Activated CD4-positive, alpha-beta memory T cell treated with anti-CD3 and anti-CD28 coated beads, Interleukin-2, amount 10 ng/mL, durations not matched to agents 7 days and 5 days (primary cell): ENCODE measurements around the gene CD247. TPM values are rescaled to one million over a fixed set of nuclear protein-coding genes. Genes with fewer than 3 reads are reported as not detected.
A peak's percentile ranks its signal among the peaks of the same experiment; 100 is the strongest.

Experiments
- CTCF ChIA-PET: fragments of 350-600 bp; sonication (Branson Sonifier 250); formaldehyde crosslinking; loops from one replicate; lab custom pipeline; 2021; ENCODE audit warnings: antibody characterized with exemption, inconsistent platforms; lab: Charles Lee
- POLR2A ChIA-PET: fragments of 350-600 bp; sonication (Branson Sonifier 250); formaldehyde crosslinking; loops from one replicate; lab custom pipeline; 2021; ENCODE audit warnings: antibody characterized with exemption; lab: Charles Lee
- DNase-seq: peaks from one replicate; pipeline ENCODE4 v3.0.0-alpha.2; 2020
- H3K27ac Mint-ChIP-seq: one replicate; pipeline ENCODE4 v1.8.0; 2021; ENCODE audit warnings: mild to moderate bottlenecking, mixed read lengths
- H3K27me3 Mint-ChIP-seq: one replicate; pipeline ENCODE4 v1.8.0; 2021; ENCODE audit warnings: mixed read lengths
- H3K36me3 Mint-ChIP-seq: one replicate; pipeline ENCODE4 v1.8.0; 2021; ENCODE audit warnings: low read depth, mixed read lengths
- H3K4me1 Mint-ChIP-seq: one replicate; pipeline ENCODE4 v1.8.0; 2021; ENCODE audit warnings: mixed read lengths
- H3K4me3 Mint-ChIP-seq: one replicate; pipeline ENCODE4 v1.8.0; 2021; ENCODE audit warnings: mild to moderate bottlenecking, mixed read lengths
- H3K9me3 Mint-ChIP-seq: one replicate; pipeline ENCODE4 v1.8.0; 2021; ENCODE audit warnings: mixed read lengths
- total RNA-seq, 2 experiments: library from RNA; stranded (reverse); gene quantifications; one replicate each; pipeline ENCODE4 v1.2.3, GENCODE V29; 2021

Gene CD247
- total RNA-seq, 2 experiments from 2014 or later, result 239 to 242 TPM

DNA sequence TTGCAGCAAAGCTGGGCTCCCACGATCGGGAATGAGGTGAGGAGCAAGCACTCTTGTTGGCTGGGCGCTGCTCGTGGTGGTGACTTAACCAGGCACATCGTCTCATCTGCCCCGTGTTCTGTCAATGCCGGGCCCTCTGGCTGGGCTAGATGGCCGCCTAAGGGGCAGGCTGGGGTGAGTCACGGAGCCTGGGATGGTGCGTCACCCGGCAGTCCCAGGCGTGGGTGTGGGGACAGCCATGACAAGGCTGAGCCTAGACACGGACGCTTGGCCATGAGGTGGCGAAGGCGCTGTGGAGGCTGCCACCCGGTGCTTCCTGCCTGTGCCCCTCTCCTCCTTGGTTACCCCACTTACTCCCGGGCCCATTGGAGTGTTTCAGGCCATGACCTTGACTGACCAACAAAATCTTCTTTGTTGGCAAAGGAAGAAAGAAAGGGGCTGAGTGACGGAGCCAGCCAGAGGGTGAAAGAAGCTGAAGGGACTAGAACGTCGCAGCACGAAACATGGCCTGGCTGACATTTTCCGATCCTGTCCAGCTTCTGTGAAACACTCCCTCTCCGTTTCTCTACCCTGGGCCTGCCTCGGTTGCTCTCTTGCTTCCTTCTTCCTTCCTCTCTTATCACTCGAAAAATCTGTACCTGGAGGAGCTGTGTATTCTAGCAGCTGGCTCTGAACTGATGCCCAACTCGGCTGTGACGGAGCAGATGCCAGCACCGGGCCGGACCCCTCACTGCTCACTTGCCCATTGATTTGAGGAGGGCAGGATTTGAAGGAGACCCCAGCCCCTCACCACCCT lies 596 bp downstream of the CD247 start:
- CTCF ChIA-PET, result interaction anchor here (0.5 to 6.6 kb wide), 34 partner anchors 10 to 612 kb away, joined by 3 to 84 read pairs (median 5); partner anchors contain the start of genes CREG1 and POU2F1
- peak; percentile 88 for DNase-seq
- Mint-ChIP-seq H3K9me3 (no peaks in the 10 kb centered on the region), H3K4me1 (peaks cover 45% of the 10 kb centered on the region), H3K36me3 (peaks cover 52% of the 10 kb centered on the region), H3K4me3 (peak overlapping the region; percentile 99), H3K27me3 (peaks cover 11% of the 10 kb centered on the region), H3K27ac (peak overlapping the region; percentile 99)
- POLR2A ChIA-PET, result interaction anchor here (0.6 to 6.1 kb wide), 32 partner anchors 9 to 642 kb away, joined by 3 to 149 read pairs (median 8); partner anchors contain the start of genes POU2F1 and TADA1

DNA sequence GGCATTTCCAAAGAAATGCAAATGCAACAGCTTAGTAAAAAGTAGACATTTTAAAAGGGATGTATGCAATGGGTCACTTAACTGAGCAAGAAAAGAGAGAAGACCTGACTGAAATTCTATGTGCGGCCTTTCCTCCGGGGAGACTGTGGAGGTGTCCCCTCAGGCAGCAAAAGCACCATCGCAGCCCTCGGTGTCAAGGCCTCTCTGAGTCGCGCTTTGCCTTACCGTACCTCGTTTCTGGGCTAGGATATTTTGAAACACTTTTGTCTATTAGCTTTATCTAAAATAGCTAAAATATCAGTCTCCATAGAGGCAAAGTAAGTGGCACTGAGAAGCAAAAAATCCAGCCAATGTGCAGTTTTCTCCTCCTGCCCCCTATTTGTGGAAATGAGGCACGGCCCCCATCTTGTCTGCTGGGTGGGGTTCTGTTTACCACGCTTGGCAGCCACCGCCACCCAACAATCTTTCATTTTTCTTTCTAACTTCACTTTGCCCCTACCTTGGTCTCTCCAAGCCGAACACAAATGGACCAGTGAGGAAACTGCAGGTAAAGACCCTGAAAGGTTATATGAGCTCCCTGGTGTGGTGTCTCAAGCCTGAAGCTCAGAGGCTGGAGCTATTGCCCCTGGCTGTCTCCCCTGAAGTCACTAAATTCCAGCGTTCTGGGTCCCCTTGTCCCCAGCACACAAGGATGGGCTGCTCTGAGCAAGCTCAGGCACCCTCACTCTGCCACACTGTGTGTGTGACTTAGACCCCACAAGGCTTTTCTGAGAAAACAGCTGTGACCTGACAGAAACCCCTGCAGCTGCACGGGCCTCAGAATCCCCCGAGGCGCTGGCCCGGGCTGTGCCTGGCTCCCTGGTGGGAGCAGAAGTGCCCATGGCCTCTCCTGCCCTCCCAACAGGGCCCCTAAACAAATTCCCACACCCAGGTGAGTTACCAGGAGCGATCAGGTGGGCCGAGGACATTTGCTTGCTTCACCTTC lies 1.6 kb downstream of the CD247 start:
- DNase-seq, result no peak
- POLR2A ChIA-PET, result interaction anchor here (0.6 to 6.1 kb wide), 29 partner anchors 8 to 641 kb away, joined by 3 to 149 read pairs (median 8); partner anchors contain the start of genes CREG1, POU2F1, RCSD1 and TADA1
- H3K27ac Mint-ChIP-seq, result peak overlapping the region; percentile 99
- CTCF ChIA-PET, result interaction anchor here (1.0 to 6.6 kb wide), 15 partner anchors 16 to 296 kb away, joined by 3 to 84 read pairs (median 6); partner anchors contain the start of genes CREG1 and POU2F1
- H3K4me1 Mint-ChIP-seq, result peaks cover 55% of the 10 kb centered on the region
- H3K27me3 Mint-ChIP-seq, result peaks cover 3% of the 10 kb centered on the region
- no peaks in the 10 kb centered on the region for H3K9me3 Mint-ChIP-seq
- peaks cover 63% of the 10 kb centered on the region for H3K36me3 Mint-ChIP-seq
- peak overlapping the region; percentile 99 for H3K4me3 Mint-ChIP-seq

DNA sequence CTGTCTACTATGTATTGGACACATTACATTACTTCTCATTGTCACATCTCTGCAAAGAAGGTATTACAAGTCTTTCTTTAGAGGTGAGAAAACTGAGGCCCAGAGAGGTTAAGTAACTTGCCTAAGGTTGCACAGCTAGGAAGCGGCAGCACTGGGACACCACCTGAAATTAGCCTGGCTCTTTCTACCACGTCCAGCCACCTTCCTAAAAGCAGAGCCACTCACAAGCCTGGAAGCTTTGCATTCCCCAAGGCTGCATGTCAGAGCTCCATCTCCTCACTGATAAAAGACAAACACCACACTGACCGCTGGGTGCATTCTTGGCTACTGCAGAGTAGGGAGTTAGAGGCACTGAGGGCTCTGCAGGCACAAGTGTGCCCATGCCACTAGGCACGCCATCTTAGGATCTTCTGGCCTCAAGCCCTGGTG lies 2.4 kb downstream of the CD247 start:
- Mint-ChIP-seq H3K36me3 (peaks cover 68% of the 10 kb centered on the region), H3K27me3 (peaks cover 1% of the 10 kb centered on the region), H3K9me3 (no peaks in the 10 kb centered on the region), H3K4me1 (peaks cover 60% of the 10 kb centered on the region), H3K27ac (peak overlapping the region; percentile 99), H3K4me3 (peak overlapping the region; percentile 99)
- CTCF ChIA-PET, result interaction anchor here (1.2 to 6.6 kb wide), 13 partner anchors 11 to 295 kb away, joined by 3 to 84 read pairs (median 4); partner anchors contain the start of gene POU2F1
- POLR2A ChIA-PET, result interaction anchor here (0.6 to 6.1 kb wide), 25 partner anchors 7 to 419 kb away, joined by 3 to 149 read pairs (median 7); partner anchors contain the start of genes CREG1 and POU2F1
- no peak for DNase-seq

DNA sequence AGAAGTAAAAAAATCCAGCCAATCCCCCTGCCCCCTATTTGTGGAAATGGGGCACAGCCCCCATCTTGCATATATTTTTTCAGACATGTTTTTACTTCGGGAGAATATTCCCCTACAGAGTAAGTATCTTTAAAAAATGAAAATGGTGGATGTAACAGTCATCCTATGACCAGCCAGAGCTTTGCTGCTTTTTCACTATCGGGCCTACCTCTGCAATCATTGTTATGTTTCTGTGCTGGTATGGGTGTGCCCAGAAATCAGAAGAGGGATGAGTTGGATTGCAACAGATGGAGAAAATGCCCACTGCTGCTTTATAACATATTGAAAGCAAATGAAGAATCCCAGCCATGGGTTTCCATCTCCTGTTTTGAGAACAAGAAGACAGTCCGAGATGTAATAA lies 2.9 kb downstream of the CD247 start:
- peak overlapping the region; percentile 99 for H3K4me3 Mint-ChIP-seq
- H3K9me3 Mint-ChIP-seq, result no peaks in the 10 kb centered on the region
- H3K27ac Mint-ChIP-seq, result peak overlapping the region; percentile 99
- POLR2A ChIA-PET, result interaction anchor here (0.8 to 6.1 kb wide), 22 partner anchors 10 to 421 kb away, joined by 3 to 149 read pairs (median 7); partner anchors contain the start of genes CREG1, DCAF6, MPC2 and POU2F1
- CTCF ChIA-PET, result interaction anchor here (1.1 to 6.6 kb wide), 15 partner anchors 10 to 295 kb away, joined by 3 to 84 read pairs (median 4); partner anchors contain the start of gene POU2F1
- no peaks in the 10 kb centered on the region for H3K27me3 Mint-ChIP-seq
- peaks cover 72% of the 10 kb centered on the region for H3K36me3 Mint-ChIP-seq
- no peak for DNase-seq
- H3K4me1 Mint-ChIP-seq, result peaks cover 61% of the 10 kb centered on the region

DNA sequence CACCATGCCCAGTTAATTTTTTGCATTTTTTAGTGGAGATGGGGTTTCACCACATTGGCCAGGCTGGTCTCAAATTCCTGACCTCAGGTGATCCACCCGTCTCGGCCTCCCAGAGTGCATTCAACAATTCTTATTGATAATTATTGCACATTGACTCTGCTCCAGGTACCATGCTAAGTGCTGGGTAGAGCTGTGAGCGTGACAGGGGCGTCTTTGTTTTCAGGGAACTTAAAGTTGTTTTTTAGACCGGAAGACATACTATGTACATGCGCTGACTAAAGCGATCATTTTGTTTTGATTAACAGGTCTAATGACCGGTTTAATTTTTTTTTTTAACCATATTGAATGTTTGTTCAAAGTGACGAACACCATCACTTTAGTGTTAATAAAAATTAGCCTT lies 4.0 kb downstream of the CD247 start:
- DNase-seq, result no peak
- CTCF ChIA-PET, result interaction anchor here (1.1 to 6.6 kb wide), 11 partner anchors 9 to 294 kb away, joined by 3 to 84 read pairs (median 6); partner anchors contain the start of gene POU2F1
- POLR2A ChIA-PET, result interaction anchor here (1.1 to 6.1 kb wide), 12 partner anchors 9 to 422 kb away, joined by 3 to 149 read pairs (median 10); partner anchors contain the start of genes DCAF6, MPC2, POU2F1 and RCSD1
- Mint-ChIP-seq H3K36me3 (peaks cover 84% of the 10 kb centered on the region), H3K4me1 (peaks cover 65% of the 10 kb centered on the region), H3K9me3 (no peaks in the 10 kb centered on the region), H3K27ac (peak overlapping the region; percentile 99), H3K4me3 (peak overlapping the region; percentile 99), H3K27me3 (no peaks in the 10 kb centered on the region)

DNA sequence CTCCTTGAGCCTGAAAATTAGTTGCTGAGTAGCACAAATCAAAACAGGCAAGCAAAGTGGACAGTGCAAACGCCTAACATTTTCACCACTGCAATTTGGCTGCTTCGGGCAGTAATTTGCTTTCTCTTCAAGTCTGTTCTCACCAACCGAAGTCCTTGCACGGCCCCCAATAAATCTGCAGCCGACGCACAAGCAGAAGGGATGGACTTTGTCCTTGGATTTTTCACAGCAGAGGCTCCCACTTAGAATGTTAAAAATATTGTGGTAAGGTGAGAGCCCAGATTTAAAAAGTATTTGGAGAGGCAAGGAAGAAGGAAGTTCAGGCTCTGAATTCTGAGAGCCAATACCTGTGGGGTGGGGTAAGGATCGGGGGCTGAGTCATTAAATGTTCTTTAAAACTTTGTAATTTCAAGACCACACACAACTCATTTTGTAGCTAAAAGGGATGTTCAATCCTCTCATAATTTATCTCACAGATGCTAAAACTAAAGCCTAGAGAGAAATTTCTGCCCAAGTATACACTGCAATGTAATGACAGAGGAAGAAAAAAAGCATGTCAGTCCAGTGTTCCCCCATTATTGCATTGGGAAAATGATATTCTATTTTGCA lies 6.2 kb downstream of the CD247 start:
- POLR2A ChIA-PET, result interaction anchor here (1.2 to 4.0 kb wide), 4 partner anchors 10 to 65 kb away, joined by 3 to 18 read pairs (median 5); no protein-coding TSS in a partner anchor
- CTCF ChIA-PET, result interaction anchor here (1.0 to 1.1 kb wide), 2 partner anchors 29 to 292 kb away, joined by 3 to 4 read pairs; no protein-coding TSS in a partner anchor
- peak; percentile 9 for DNase-seq

DNA sequence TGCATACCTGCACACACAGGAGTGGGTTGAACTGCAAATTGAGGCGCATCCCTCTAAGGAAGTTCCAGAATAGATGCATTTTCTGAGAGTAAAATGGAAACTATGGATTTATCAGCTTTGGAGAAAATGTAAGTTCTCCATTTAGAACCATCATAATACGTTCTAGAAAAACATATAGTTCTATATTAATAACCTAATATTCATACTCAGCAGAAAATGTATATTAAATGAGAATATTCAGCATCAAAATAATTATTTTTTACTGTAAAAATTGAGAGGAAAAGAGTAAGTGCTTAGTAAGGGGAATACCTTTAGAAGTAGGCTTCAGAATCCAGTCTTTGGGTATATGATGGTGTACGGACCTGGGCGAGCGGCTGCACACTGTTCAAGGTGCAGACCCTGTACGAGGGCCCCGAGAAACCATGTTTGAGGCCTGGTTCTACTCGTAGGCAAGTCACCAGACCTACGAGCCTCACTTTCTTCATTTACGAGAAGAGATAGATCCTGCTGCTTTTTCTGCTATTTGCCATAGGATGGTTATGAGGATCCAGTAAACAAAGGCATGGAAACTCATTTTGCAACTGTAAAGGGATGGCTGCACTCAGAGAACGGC lies 6.8 kb downstream of the CD247 start:
- Mint-ChIP-seq H3K36me3 (peaks cover 90% of the 10 kb centered on the region), H3K4me3 (peak overlapping the region; percentile 76), H3K9me3 (no peaks in the 10 kb centered on the region), H3K4me1 (peaks cover 75% of the 10 kb centered on the region), H3K27ac (peak overlapping the region; percentile 68), H3K27me3 (no peaks in the 10 kb centered on the region)
- no peak for DNase-seq
- ChIA-PET CTCF (no interaction called here), POLR2A (interaction anchor here (0.6 to 4.0 kb wide), 5 partner anchors 9 to 117 kb away, joined by 3 to 18 read pairs (median 4); no protein-coding TSS in a partner anchor)

More for the DNA sequence above, 6.2 kb downstream of the CD247 start:
- Mint-ChIP-seq H3K27me3 (no peaks in the 10 kb centered on the region), H3K36me3 (peaks cover 92% of the 10 kb centered on the region), H3K4me3 (peak overlapping the region; percentile 76), H3K4me1 (peaks cover 73% of the 10 kb centered on the region), H3K27ac (peak overlapping the region; percentile 68), H3K9me3 (no peaks in the 10 kb centered on the region)

DNA sequence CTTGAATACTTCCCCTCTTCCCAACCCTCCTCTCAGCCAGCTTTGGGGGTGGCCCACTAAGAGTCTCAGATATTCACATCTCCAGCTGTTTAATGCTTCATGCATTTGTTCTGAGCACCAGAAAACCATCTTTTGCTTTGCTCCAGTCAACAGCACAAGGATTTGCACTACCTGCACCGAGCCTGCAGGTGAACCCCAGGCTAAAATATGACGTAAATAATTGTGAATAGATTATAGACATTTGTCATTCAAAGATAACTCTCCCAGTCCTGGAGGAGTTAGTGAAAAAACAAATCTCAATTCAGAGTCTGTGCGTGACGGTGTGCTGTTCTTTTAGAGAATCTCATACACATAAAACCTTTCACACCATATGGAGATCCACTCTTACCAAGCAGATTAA lies 7.4 kb downstream of the CD247 start:
- Mint-ChIP-seq H3K27me3 (no peaks in the 10 kb centered on the region), H3K36me3 (peaks cover 89% of the 10 kb centered on the region), H3K4me3 (peak overlapping the region; percentile 32), H3K9me3 (no peaks in the 10 kb centered on the region), H3K4me1 (peaks cover 77% of the 10 kb centered on the region), H3K27ac (peak overlapping the region; percentile 3)
- no peak for DNase-seq
- ChIA-PET POLR2A (interaction anchor here (0.6 to 4.0 kb wide), 4 partner anchors 7 to 118 kb away, joined by 3 to 34 read pairs (median 11); partner anchors contain the start of gene CD247), CTCF (no interaction called here)

DNA sequence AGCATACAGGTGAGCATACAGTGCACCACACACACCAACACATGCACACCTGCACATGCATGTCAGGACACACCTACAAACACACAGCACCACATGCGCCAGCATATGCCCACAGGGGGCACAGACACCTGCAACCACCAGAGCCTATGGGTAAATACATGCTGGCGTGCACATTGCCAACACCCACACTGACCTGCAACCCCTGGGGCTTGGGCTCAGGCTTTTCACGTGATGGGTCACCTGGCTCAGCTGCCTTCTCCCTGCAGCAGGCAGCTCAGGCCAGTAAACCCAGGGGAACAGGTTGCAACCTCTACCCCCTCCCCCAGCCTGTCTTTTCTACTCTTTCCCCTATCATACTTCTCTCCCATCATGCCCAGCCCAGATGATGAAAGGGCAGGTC lies 8.1 kb downstream of the CD247 start:
- peaks cover 88% of the 10 kb centered on the region for H3K36me3 Mint-ChIP-seq
- H3K4me3 Mint-ChIP-seq, result peak overlapping the region; percentile 11
- ChIA-PET POLR2A (interaction anchor here (0.9 to 4.0 kb wide), 5 partner anchors 8 to 55 kb away, joined by 3 to 34 read pairs (median 9); partner anchors contain the start of gene CD247), CTCF (interaction anchor here (1.4 kb wide), 1 partner anchor 11 kb away, joined by 5 read pairs; no protein-coding TSS in a partner anchor)
- no peaks in the 10 kb centered on the region for H3K9me3 Mint-ChIP-seq
- H3K27ac Mint-ChIP-seq, result peak overlapping the region; percentile 44
- peak; percentile 15 for DNase-seq
- H3K4me1 Mint-ChIP-seq, result peaks cover 78% of the 10 kb centered on the region
- H3K27me3 Mint-ChIP-seq, result no peaks in the 10 kb centered on the region

DNA sequence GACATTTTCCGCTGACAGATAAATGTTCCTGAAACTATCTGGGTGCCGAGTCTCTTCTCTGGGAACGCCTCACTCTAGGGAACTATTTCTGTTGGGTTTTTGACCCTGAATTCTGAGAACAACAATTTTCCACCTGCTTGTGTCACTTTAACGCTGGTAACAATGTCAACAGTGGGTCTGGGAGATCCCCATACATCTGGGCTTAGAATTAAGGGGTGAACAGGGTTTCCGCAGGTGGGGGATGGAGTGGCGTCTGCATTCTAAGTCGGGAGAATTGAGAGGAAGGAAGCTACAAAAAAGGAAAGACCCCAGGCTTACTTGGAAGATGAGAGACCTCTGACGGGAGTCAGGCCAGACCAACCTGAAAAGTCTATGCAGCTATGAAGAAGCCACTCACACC lies 8.7 kb downstream of the CD247 start:
- ChIA-PET POLR2A (interaction anchor here (0.9 to 4.0 kb wide), 6 partner anchors 7 to 54 kb away, joined by 3 to 34 read pairs (median 6); partner anchors contain the start of gene CD247), CTCF (interaction anchor here (1.4 kb wide), 1 partner anchor 10 kb away, joined by 5 read pairs; no protein-coding TSS in a partner anchor)
- Mint-ChIP-seq H3K27ac (peak overlapping the region; percentile 32), H3K36me3 (peaks cover 88% of the 10 kb centered on the region), H3K9me3 (no peaks in the 10 kb centered on the region), H3K4me1 (peaks cover 81% of the 10 kb centered on the region), H3K4me3 (peak overlapping the region; percentile 8), H3K27me3 (no peaks in the 10 kb centered on the region)
- no peak for DNase-seq
